ENCODE measurements around the gene TMEM174. TPM values are rescaled to one million over a fixed set of nuclear protein-coding genes. Genes with fewer than 3 reads are reported as not detected.

The TMEM174 gene
- total RNA-seq, 1 donor from 2014 or later, result not detected

- TF ChIP-seq, protein P1, sequence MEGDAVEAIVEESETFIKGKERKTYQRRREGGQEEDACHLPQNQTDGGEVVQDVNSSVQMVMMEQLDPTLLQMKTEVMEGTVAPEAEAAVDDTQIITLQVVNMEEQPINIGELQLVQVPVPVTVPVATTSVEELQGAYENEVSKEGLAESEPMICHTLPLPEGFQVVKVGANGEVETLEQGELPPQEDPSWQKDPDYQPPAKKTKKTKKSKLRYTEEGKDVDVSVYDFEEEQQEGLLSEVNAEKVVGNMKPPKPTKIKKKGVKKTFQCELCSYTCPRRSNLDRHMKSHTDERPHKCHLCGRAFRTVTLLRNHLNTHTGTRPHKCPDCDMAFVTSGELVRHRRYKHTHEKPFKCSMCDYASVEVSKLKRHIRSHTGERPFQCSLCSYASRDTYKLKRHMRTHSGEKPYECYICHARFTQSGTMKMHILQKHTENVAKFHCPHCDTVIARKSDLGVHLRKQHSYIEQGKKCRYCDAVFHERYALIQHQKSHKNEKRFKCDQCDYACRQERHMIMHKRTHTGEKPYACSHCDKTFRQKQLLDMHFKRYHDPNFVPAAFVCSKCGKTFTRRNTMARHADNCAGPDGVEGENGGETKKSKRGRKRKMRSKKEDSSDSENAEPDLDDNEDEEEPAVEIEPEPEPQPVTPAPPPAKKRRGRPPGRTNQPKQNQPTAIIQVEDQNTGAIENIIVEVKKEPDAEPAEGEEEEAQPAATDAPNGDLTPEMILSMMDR (conservative IDR thresholded peaks at IDR 0.05), result no peak
- no peaks in the 10 kb centered on the region for H3K36me3 Mint-ChIP-seq
- no peak for DNase-seq (ENCODE audit: extremely low spot score, unreplicated experiment)
- no peaks in the 10 kb centered on the region for H3K9me3 Mint-ChIP-seq
- peaks cover 88% of the 10 kb centered on the region for H3K27me3 Mint-ChIP-seq
- H3K4me1 Mint-ChIP-seq (ENCODE audit: unreplicated experiment), result no peaks in the 10 kb centered on the region
- no peak overlapping the region for H3K4me3 Mint-ChIP-seq
- H3K27ac Mint-ChIP-seq, result no peak overlapping the region
Observed at GRCh38 chr5:73221726-73222125, 48.7 kb downstream of the TMEM174 start.

DNA sequence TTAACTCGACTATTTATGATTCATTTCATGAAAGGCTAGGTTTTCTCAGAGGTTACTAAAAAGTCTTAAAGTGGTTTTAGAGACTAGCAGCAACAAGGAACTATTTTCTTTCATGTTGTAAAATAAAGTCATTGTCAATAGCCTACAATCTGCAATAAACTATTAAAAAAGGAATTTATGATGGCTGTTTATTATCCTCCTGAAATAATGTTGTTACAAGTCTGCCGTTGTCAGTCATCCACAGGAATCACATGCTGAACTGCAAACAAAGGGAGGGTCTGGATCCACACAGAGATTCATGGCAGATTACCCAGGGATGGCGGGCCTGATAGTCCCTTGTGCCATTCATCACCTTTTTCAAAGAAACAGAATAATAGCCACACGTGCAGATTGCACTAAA, 49.2 kb downstream of the TMEM174 start:
- Mint-ChIP-seq H3K27me3 (peaks cover 87% of the 10 kb centered on the region), H3K4me1 (ENCODE audit: unreplicated experiment) (no peaks in the 10 kb centered on the region), H3K27ac (no peak overlapping the region), H3K36me3 (no peaks in the 10 kb centered on the region), H3K4me3 (no peak overlapping the region), H3K9me3 (no peaks in the 10 kb centered on the region)
- TF ChIP-seq, protein P1 (conservative IDR thresholded peaks at IDR 0.05), result no peak
- DNase-seq (ENCODE audit: extremely low spot score, unreplicated experiment), result no peak

Other genes starting within 250 kb of the TMEM174 start
- gene FCHO2, start 217.2 kb upstream of the TMEM174 start, total RNA-seq (ENCODE audit: low replicate concordance), result 22.8 and 38.5 TPM in 2 replicates
- 0.38 and 1.3 TPM in 2 replicates for gene TMEM171, start 52.6 kb upstream of the TMEM174 start, total RNA-seq (ENCODE audit: low replicate concordance)

Measured in type B pancreatic cell (in vitro differentiated cells).